Hepatocyte (in vitro differentiated cells): Measurements from ENCODE around the gene SERPINF2. TPM values are rescaled to one million over a fixed set of nuclear protein-coding genes. Genes with fewer than 3 reads are reported as not detected.

Source experiments
- DNase-seq: peaks from one replicate; pipeline ENCODE4 v3.0.0-alpha.2; 2016; ENCODE audit warnings: low spot score
- H2AFZ ChIP-seq: fragments of 200-600 bp; sonication (generic); 2 replicates; pipeline ENCODE4 v1.6.0; 2016; ENCODE audit warnings: antibody characterized with exemption, mild to moderate bottlenecking
- H3K27ac ChIP-seq: fragments of 200-600 bp; sonication (generic); 2 replicates; pipeline ENCODE4 v1.5.1; 2016; ENCODE audit warnings: mild to moderate bottlenecking
- H3K27me3 ChIP-seq: fragments of 200-600 bp; sonication (generic); 2 replicates; pipeline ENCODE4 v1.6.1; 2016
- H3K36me3 ChIP-seq: fragments of 200-600 bp; sonication (generic); replicated peaks from 2 replicates; pipeline ENCODE4 v1.5.1; 2016; ENCODE audit warnings: low read depth; ENCODE audit not compliant: insufficient read depth
- H3K4me1 ChIP-seq: fragments of 200-600 bp; sonication (generic); 2 replicates; pipeline ENCODE4 v1.5.1; 2016; ENCODE audit warnings: mild to moderate bottlenecking, moderate library complexity; ENCODE audit not compliant: insufficient read depth
- H3K4me2 ChIP-seq: fragments of 200-600 bp; sonication (generic); 2 replicates; pipeline ENCODE4 v1.6.0; 2016
- H3K4me3 ChIP-seq: fragments of 200-600 bp; sonication (generic); 2 replicates; pipeline ENCODE4 v1.5.1; 2016; ENCODE audit warnings: mild to moderate bottlenecking
- H3K79me2 ChIP-seq: fragments of 200-600 bp; sonication (generic); 2 replicates; pipeline ENCODE4 v1.6.0; 2017; ENCODE audit warnings: mild to moderate bottlenecking
- H3K9me2 ChIP-seq: fragments of 200-600 bp; sonication (generic); replicated peaks from 2 replicates; pipeline ENCODE4 v1.6.0; 2017; ENCODE audit warnings: mild to moderate bottlenecking; ENCODE audit not compliant: insufficient read depth
- H3K9me3 ChIP-seq: fragments of 200-600 bp; sonication (generic); 2 replicates; pipeline ENCODE4 v1.5.1; 2016; ENCODE audit warnings: low read depth, mild to moderate bottlenecking
- H4K20me1 ChIP-seq: fragments of 200-600 bp; sonication (generic); 2 replicates; pipeline ENCODE4 v1.6.0; 2016; ENCODE audit warnings: mild to moderate bottlenecking; ENCODE audit not compliant: insufficient read depth, poor library complexity, severe bottlenecking
- EZH2 ChIP-seq: fragments of 200-600 bp; sonication (generic); IDR thresholded peaks from 2 replicates; pipeline ENCODE4 v1.6.1; 2016; ENCODE audit warnings: antibody characterized with exemption, mild to moderate bottlenecking, borderline replicate concordance
- EZH2phosphoT487 ChIP-seq: fragments of 200-600 bp; sonication (generic); IDR thresholded peaks from one replicate; pipeline ENCODE4 v1.6.1; 2018; ENCODE audit warnings: antibody characterized with exemption, mild to moderate bottlenecking, low read depth, moderate library complexity; ENCODE audit not compliant: unreplicated experiment, severe bottlenecking
- WGBS: methylation state at CpG from one replicate; pipeline ENCODE4 v1.1.6; 2016; ENCODE audit warnings: low lambda C conversion rate; ENCODE audit errors: missing lambda C conversion rate; 5-methylcytosine and 5-hydroxymethylcytosine counted together
- polyA plus RNA-seq: library from polyadenylated mRNA; unstranded; fragments of >200 nt; fragmentation: Nextera tagmentation; extraction: Ambion mirVana; gene quantifications from 2 replicates; pipeline ENCODE4 v1.2.1, GENCODE V29; 2016
- total RNA-seq: library from RNA; depleted of rRNA; stranded (reverse); fragments of >200 nt; gene quantifications from 2 replicates; pipeline ENCODE4 v1.2.3, GENCODE V29; 2014
- TF ChIP-seq, protein P1 (sequence below): fragments of 200-600 bp; sonication (generic); IDR thresholded peaks from 2 replicates; pipeline ENCODE4 v1.5.1; 2016; ENCODE audit warnings: antibody characterized with exemption, mild to moderate bottlenecking; ENCODE audit not compliant: poor library complexity

Gene SERPINF2
- total and polyA plus RNA-seq, 2 experiments from 2014 or later, result 127 to 164 TPM

DNA sequence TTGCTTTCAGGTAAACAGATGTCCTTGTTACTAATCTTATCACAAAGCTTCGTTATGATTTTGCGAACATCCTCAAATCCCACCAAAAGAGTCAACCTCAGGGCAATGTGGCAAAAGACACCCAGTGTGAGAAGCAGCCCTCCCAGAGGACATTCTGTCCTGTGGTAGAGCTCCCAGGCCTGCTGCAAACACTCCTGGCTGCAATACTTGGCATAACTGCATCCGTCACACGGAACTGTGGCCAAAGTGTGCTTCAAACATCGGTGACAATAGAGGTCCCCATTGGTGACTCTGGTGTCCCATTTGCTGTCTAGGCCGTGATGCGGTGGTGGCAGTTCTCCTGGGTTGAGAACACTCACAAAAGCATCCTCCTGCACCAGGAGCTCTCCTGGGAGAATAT is 57.6 kb downstream of the SERPINF2 start:
- Histone ChIP-seq H3K9me3 (no peaks in the 10 kb centered on the region), H3K79me2 (peaks cover 3% of the 10 kb centered on the region), H3K4me1 (no peaks in the 10 kb centered on the region), H2AFZ (no peak overlapping the region), H3K27me3 (no peaks in the 10 kb centered on the region), H3K4me3 (no peak overlapping the region), H3K27ac (no peak overlapping the region), H3K9me2 (no peaks in the 10 kb centered on the region), H3K36me3 (peaks cover 4% of the 10 kb centered on the region), H3K4me2 (no peak overlapping the region), H4K20me1 (no peaks in the 10 kb centered on the region)
- WGBS, result 92% methylated on average over 7 of the region's 7 CpGs
- TF ChIP-seq EZH2 (no peak), EZH2phosphoT487 (no peak)
- TF ChIP-seq, protein P1, sequence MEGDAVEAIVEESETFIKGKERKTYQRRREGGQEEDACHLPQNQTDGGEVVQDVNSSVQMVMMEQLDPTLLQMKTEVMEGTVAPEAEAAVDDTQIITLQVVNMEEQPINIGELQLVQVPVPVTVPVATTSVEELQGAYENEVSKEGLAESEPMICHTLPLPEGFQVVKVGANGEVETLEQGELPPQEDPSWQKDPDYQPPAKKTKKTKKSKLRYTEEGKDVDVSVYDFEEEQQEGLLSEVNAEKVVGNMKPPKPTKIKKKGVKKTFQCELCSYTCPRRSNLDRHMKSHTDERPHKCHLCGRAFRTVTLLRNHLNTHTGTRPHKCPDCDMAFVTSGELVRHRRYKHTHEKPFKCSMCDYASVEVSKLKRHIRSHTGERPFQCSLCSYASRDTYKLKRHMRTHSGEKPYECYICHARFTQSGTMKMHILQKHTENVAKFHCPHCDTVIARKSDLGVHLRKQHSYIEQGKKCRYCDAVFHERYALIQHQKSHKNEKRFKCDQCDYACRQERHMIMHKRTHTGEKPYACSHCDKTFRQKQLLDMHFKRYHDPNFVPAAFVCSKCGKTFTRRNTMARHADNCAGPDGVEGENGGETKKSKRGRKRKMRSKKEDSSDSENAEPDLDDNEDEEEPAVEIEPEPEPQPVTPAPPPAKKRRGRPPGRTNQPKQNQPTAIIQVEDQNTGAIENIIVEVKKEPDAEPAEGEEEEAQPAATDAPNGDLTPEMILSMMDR, result no peak
- no peak for DNase-seq

DNA sequence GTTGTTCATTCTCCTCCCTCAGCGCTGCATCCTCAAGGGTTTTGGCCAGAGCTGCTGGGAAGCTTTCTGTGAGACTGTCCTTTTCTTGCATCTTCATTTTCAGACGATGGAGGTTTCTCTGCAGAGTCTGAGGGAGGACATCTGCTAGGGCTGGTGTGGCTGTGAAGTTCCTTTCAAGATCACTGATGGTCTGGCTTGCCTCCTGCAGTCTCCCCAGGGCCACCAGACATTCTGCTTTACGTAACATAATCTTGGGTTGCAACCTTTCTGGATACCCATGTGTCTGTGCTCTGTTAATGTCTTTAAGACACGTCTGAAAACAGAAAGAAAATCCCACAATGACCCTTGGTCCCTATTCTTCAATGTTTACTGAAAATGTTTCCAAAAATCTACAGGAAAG is 58.0 kb downstream of the SERPINF2 start:
- Histone ChIP-seq H3K27me3 (no peaks in the 10 kb centered on the region), H3K4me3 (no peak overlapping the region), H3K27ac (no peak overlapping the region), H3K9me2 (no peaks in the 10 kb centered on the region), H3K9me3 (no peaks in the 10 kb centered on the region), H3K4me1 (no peaks in the 10 kb centered on the region), H3K36me3 (peaks cover 4% of the 10 kb centered on the region), H4K20me1 (no peaks in the 10 kb centered on the region), H3K79me2 (peaks cover 3% of the 10 kb centered on the region), H2AFZ (no peak overlapping the region), H3K4me2 (no peak overlapping the region)
- 78% methylated on average over 4 of the region's 4 CpGs for WGBS
- no peak for DNase-seq
- TF ChIP-seq EZH2, result no peak
- no peak for TF ChIP-seq EZH2phosphoT487
- TF ChIP-seq, protein P1, result no peak

DNA sequence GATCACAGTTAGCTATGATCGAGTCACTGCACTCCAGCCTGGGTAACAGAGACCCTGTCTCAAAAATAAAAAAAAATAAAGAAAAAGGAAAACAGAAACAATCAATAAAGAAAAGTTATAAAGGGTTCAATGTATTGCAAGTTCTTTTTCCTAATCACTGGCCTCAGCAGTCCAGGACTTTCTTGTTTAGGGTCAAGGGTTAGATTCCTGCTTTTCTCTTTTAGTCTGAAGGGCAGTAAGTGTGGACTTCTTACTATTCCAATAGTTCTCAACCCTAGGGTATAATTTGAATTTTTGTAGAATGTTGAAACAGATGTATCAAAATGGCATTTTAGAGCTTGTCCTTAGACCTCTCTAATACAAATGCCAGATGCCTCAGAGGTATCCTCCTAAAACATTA is 59.8 kb downstream of the SERPINF2 start:
- TF ChIP-seq, protein P1, result no peak
- TF ChIP-seq EZH2phosphoT487, result no peak
- TF ChIP-seq EZH2, result no peak
- H4K20me1 ChIP-seq, result no peaks in the 10 kb centered on the region
- no peak overlapping the region for H3K27ac ChIP-seq
- H3K79me2 ChIP-seq, result peaks cover 5% of the 10 kb centered on the region
- WGBS, result 100% methylated on average over 1 of the region's 1 CpG
- no peak overlapping the region for H3K4me3 ChIP-seq
- peaks cover 4% of the 10 kb centered on the region for H3K36me3 ChIP-seq
- no peaks in the 10 kb centered on the region for H3K9me3 ChIP-seq
- no peak overlapping the region for H2AFZ ChIP-seq
- DNase-seq, result no peak
- H3K4me1 ChIP-seq, result no peaks in the 10 kb centered on the region
- no peak overlapping the region for H3K4me2 ChIP-seq
- H3K9me2 ChIP-seq, result no peaks in the 10 kb centered on the region
- H3K27me3 ChIP-seq, result no peaks in the 10 kb centered on the region

DNA sequence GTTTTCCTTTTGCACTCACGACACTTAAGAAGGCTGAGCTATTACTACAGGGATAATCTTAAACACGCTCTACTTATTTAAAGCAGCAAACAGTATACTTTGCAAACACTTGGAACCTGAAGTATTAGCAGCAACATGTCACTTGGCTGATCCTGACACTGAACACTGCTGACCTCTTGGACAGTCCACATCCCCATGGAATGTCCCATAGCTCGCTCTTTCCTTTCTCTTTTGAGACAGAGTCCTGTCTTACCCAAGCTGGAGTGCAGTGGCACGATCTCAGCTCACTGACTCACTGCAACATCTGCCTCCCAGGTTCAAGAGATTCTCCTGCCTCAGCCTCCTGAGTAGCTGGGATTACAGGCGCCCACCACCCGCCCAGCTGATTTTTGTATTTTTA is 60.6 kb downstream of the SERPINF2 start:
- Histone ChIP-seq H3K9me2 (no peaks in the 10 kb centered on the region), H3K9me3 (no peaks in the 10 kb centered on the region), H3K27ac (no peak overlapping the region), H3K4me2 (no peak overlapping the region), H3K4me1 (no peaks in the 10 kb centered on the region), H3K27me3 (no peaks in the 10 kb centered on the region), H4K20me1 (no peaks in the 10 kb centered on the region), H3K4me3 (no peak overlapping the region), H3K36me3 (peaks cover 4% of the 10 kb centered on the region), H2AFZ (no peak overlapping the region), H3K79me2 (peaks cover 12% of the 10 kb centered on the region)
- TF ChIP-seq, protein P1, result no peak
- TF ChIP-seq EZH2phosphoT487 (no peak), EZH2 (no peak)
- DNase-seq, result no peak
- WGBS, result 95% methylated on average over 6 of the region's 6 CpGs
